SHP77 treated with DMSO at 0.1 percent for 48 hours (cell line): ENCODE data around the gene DISP3.

ENCODE experiments used
- DNase-seq: peaks from one replicate; lab custom pipeline; 2025; lab: John Stamatoyannopoulos, UW

The DISP3 gene

DNA sequence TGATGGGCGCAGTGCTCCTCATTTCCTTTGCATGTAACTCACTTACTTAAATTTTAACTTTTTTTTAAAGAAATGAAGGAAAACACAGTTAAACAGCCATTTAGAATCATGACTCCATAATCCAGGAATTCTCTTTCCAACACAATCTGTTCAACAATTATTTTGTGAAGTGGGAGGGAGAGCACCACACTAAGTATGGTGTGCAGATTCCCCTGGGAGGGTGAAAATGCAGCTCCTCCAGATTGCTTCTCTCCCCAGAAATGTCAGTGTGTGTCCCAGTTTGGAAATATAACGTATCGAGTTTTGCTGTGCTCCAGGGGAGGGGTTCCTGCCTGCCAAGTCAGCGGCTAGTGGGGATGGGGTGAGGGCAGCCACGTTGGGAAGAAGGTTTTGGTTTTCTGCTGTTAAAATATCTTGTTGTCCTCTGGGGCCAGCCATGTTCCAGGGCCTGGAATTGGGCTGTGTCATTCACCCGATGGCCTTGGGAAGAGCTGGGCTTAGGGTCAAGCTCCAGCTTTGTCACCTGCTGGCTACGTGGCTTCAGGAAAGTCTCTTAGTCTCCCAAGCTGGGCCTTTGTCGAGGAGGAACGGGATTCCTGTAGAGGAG is 17.3 kb upstream of the DISP3 start:
- no peak for DNase-seq

- no peak for DNase-seq
Observed at GRCh38 chr1:11462224-11462923, 16.6 kb upstream of the DISP3 start.

DNA sequence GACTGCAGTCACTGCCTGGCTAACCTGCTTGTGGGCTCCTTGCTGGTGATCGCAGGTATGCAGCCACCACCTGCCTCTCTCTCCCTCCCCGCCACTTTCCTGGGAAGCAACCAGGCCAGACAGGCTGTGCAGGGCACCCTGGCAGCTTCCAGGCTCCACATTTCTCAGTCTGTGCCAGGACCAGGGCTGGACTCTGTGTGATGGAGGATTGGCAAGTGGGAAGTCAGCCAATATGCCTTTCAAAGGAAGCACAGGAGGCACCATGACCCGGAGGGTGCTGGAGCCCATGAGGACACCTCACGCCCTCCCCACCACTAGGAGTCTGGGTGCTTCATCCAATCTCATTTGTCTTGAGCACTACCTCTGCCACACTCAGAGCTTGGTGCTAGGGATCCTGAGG is 15.8 kb upstream of the DISP3 start:
- DNase-seq: no peak

GRCh38 chr1:11465307-11465706 is 13.6 kb upstream of the DISP3 start:
- DNase-seq: no peak

- no peak for DNase-seq
Observed at GRCh38 chr1:11466416-11466815, 12.5 kb upstream of the DISP3 start.

DNA sequence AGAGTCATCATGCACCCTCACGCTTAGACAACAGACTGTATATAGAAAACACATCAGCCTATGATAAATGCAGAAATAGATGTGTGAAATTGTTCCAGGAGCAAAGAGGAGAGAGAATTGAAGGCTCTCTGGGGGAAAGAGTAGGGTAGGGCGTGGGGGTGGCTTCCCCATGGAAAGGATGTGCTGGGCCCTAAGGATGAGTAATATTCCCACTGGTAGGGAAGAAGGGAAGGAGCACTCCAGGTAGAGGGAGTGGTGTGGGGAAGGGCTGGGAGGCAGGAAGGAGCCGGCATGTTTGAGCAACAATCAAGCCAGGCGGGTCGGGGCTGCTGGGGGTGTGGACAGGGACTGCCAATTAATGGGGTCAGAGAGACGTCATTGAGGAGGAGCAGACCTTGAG is 10.1 kb upstream of the DISP3 start:
- DNase-seq: no peak

GRCh38 chr1:11470912-11471311 is 8.0 kb upstream of the DISP3 start:
- no peak for DNase-seq

GRCh38 chr1:11471473-11471872 is 7.5 kb upstream of the DISP3 start:
- DNase-seq: no peak

DNA sequence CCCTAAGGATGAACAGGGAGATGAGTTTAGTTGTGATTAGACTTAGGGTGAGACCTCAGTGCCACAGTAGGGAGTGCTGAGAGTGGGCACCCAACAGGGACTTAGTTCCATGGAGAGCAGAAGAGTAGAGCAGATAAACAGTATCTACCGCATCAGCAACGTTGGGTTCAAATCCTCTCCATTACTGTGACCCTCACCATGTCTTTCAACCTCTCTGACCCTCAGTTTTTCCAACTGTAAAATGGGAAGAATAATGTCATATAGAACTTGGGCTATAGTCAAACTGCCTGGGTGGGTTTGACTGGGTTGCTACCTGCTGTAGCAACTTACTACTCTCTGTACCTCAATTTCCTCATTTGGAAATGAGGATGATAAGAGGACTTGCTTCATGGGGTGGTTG is 6.7 kb upstream of the DISP3 start:
- DNase-seq: no peak

DNA sequence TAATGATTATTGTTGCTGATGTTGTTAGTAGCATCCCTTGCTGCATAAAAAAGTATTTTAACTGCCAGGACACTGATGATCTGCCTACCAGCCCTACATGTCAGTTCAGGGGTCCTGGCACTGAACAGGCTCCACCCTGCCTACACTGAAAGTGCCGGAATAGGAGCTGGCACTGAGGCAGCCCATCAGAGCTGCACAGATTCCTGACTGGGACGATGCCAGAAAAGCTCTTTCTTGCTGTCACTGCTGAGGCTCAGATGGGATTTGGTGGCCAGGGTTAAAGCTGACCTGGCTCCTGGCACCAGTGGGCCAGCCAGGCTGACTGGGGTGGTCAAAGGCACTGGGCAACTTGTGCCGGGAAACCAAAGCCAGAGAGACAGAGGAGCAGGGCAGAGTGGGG is 6.2 kb upstream of the DISP3 start:
- DNase-seq: no peak

DNA sequence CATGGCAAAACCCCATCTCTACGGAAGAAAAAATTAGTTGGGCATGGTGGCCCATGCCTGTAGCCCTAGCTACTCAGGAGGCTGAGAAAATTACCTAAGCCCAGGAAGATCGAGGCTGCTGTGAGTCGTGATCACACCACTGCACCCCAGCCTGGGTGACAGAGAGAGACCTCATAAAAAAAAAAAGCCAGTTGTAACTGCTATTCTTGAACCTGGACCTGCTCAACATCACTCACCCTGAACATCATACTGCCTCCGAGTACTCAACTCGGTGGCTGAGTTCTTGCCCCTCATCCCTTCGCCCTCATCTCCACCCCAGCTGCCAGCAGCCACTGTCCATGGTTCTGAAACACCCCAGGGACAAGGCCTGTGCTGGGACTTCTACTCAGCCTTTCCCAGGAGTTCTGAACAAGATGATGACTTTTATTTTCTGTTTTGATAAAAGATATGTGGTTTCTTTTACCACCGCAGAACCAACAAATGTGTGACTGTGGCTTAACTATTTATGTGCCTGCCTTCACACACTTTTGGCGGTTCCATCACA is 5.4 kb upstream of the DISP3 start:
- DNase-seq: no peak

- no peak for DNase-seq
Observed at GRCh38 chr1:11474826-11475225, 4.1 kb upstream of the DISP3 start.

GRCh38 chr1:11475748-11476147 is 3.2 kb upstream of the DISP3 start:
- no peak for DNase-seq

GRCh38 chr1:11479375-11479979 is 522 bp downstream of the DISP3 start:
- DNase-seq: no peak

DNA sequence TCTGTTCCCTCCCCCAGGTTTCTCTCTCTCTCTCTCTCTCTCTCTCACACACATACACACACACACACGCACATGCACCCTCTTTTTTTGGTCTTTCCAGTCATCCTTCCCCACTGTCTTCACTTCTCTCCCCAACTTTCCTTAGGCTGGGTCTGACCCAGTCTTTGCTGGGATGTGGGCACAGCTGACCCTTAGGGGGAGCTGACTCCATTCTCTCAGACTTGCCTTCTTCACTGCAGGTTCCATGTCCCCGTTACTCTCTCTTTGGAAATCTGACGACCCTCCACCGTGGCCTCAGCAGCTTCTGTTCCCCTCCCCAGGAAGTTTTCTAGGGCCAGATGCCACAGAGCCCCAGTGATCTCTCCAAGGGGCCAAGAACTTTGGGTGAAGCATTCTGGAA is 2.1 kb downstream of the DISP3 start:
- no peak for DNase-seq

DNA sequence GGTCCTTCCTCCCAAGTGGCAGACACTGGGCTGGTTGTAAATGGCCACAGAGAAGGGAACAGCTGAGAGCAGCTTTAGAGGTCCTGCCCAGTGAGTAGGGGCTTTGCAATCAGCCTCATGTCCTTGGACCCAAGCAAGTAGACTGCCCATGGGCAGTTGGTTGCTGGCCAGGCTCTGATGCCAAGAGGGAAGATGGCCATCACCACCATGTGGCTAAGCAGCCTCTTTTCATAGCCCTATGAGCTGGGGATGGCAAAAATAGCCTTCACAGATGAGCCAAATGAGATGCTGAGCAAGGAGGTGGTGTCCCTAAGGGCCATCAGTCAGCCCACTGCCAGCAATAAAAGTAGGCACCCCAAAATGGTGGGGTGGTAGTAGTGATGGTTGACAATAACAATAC is 3.2 kb downstream of the DISP3 start:
- DNase-seq: no peak

DNA sequence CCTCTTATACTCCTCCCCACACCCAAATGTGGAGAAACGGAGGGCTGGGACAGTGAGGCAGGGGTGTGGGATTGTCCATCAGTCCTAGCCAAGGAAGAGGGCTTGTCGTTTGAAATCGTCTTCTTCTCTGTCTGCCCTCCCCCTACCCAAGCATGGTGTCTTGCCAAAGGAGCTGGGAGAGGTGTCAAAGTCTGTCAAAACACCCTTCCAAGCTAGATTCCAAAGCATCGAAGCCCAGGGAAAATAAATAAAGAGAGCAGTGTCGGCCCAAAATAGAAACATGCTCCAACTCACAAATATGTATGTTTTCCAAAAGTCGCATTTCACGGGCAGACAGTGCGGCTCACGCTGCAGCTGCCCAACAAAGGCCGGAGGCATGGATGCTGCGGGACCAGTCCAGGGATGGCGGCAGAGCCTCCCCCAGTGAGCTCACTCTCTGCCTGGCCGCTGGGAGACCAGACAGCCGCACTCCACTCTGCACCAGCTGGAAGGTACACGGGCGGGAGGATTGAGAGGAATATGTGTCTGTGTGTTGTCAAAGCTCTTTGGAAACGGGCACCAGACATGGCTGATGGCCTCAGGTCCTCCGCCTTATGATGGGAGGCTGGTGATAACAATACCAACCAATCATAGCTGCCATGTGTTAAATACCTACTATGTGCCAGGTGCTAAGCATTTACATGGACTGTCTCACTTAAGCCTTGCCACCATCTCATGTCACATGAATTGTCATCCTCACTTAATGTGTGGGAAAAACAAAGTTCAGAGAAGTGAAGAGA is 3.9 kb downstream of the DISP3 start:
- DNase-seq: no peak

- no peak for DNase-seq
Observed at GRCh38 chr1:11483581-11484320, 4.8 kb downstream of the DISP3 start.

GRCh38 chr1:11484321-11484655 is 5.3 kb downstream of the DISP3 start:
- DNase-seq: no peak

DNA sequence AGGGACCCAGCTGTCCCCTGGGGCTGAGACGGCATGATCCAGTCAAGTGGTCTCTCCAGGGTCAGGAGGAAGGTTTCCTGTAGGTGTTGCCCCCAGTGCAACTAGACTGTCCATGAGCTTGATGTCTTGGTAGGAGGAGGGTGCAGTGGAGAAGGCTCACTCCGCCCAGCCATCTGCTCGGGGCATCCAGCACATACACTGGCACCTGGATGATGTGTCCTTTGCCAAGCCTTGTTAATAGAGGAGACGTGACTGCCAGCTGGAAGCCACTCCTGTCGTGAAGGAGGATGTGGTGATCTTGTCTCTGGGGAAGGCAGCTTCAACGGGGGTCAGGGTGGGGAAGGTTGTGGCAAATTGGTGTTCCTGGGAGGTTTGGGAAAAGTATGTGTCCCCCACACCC is 6.2 kb downstream of the DISP3 start:
- DNase-seq: no peak

- DNase-seq: no peak
Observed at GRCh38 chr1:11486231-11487009, 7.5 kb downstream of the DISP3 start.
